ENCODE results near the gene GPAM.

DNA sequence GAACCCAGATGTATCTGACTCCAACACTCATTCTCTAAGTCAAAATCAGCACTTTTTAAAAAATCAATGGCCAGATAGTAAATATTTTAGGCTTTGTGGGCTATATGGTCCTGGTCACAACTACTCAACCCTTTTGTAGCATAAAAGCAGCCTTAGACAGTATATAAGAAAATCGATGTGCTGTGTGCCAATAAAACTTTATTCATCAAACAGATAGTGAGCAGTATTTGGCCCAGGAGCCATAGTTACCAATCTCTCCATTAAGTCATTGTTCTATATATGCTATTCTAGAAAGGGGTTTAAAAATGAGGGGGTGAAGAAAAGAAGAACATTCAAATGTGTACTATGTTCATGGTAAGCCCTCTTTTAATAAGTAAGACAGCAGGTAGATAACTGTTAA, 18.5 kb upstream of the GPAM start:
- TF ChIP-seq POLR2AphosphoS5 (IDR thresholded peaks at IDR 0.05; ENCODE audit: low read depth, low read length) = no peak
- no peak for TF ChIP-seq POU2F2 (IDR thresholded peaks at IDR 0.05; ENCODE audit: low read depth, low read length)
- no peak for TF ChIP-seq TAF1 (IDR thresholded peaks at IDR 0.05; ENCODE audit: low read depth, low read length)
- TF ChIP-seq POLR2A (IDR thresholded peaks at IDR 0.05; ENCODE audit: low read depth, low read length) = no peak
- TF ChIP-seq SPI1 (IDR thresholded peaks at IDR 0.05; ENCODE audit: low read depth, low read length) = no peak
